SHP77 (cell line): ENCODE data around the gene PALS2.

ENCODE experiments used
- DNase-seq, 2 experiments: peaks; one replicate each; lab custom pipeline; 2025; lab: John Stamatoyannopoulos, UW

Gene PALS2

DNA sequence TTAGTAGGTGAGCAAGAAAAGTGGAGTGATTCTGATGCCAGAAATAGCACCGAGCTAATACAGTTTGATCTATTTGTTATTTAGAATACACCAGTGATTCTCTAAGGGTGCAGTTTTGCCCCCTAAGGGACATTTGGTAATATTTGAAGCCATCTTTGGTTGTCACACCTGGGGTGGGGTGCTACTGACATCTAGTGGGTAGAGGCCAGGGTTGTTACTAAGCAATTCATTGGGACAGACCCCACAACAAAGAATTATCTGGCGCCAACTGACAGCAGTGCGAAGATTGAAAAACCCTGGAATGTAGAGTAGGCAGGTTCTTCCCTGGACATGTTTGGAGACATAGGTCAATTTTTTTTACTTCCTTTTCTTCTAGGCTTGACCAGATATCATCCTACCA lies 14.6 kb downstream of the PALS2 start:
- peak; percentile 44 to 54 for DNase-seq

DNA sequence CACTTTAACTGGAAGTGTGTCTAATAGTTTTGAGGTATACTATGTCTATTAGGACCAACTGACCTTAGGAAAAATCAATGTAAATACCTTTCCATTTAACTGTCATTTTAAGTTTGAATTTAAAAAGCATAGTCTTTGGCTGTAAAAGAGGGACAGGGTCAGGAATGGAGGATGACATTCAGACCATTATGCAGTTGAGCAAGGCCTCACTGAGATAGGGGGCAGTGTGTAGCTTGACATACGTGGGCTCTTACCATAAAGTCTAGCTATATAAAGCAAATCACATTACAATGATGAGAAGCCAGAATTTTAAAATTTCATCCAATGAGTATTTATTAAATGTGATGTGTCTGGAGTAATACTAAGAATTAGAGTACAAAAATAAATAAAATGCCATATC lies 17.9 kb downstream of the PALS2 start:
- DNase-seq: no peak

DNA sequence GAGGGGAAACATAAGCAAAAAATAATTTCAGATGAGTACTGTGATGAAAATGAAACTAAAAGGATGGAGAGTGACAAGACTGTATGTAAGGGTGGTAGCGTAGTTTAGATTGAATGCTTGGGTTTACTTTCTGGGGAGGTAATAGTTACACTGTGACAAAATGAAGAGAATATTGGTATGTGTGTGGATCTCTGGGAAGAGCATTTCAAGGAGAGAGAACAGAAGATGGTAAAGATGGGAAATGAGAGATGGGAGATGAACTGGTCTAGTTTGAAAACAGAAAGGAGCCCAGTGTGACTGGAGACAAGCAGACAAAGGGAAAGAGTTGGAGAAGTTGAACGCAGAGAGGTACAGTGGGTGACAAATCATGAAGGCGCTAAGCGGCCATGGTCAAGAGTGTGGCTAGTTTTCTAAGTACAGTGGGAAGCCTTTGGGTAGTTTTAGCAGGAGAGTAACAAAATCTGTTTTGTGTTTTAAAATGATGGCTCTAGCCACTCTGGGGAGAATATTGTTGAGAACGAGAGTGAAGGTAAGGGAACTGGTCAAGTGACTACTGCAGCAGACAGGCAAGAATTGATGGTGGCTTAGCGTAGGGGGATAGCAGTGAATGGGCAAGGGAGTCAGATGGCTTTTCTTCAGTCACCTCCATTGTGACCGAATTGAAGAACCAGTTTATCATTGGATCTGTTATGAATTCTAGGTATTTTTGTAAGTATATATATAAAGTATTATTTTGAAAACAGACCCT lies 22.6 kb downstream of the PALS2 start:
- no peak for DNase-seq

DNA sequence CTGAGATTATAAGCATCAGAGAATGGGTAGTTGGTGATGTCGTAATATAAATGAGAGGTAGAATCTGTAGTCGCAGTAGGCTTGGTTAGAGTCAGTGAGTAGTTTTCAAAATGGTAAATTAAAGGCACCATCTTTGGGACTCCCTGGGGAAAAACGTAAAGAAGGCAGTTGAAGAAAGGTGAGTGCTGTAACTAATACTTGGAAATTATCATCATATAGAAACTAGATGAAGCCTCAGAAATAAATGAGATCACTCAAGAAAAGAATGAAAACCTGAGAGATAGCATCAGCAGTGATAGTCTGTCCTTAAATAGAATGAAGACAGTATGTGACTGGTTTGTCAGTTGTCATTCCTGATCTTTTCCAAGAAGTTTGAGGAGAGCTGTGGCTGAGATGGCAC lies 23.8 kb downstream of the PALS2 start:
- DNase-seq: no peak

DNA sequence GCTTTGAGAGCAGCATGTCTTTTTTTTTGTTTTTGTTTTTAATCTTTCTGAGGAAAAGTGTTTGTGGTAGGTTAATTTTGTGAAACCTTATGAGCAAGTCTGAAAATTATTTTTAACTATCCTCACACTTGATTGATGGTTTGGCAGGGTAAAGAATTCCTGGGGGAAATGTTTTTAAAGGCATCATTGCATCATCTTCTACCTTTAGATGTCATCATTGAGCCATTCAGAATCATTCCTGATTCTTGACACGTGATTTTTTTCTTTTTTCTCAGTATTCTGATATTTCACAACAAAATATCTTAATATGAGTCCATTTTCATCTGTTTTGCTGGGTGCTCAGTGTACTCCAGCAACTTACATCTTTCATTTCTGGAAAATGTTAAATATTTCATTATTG lies 28.3 kb downstream of the PALS2 start:
- DNase-seq: no peak

DNA sequence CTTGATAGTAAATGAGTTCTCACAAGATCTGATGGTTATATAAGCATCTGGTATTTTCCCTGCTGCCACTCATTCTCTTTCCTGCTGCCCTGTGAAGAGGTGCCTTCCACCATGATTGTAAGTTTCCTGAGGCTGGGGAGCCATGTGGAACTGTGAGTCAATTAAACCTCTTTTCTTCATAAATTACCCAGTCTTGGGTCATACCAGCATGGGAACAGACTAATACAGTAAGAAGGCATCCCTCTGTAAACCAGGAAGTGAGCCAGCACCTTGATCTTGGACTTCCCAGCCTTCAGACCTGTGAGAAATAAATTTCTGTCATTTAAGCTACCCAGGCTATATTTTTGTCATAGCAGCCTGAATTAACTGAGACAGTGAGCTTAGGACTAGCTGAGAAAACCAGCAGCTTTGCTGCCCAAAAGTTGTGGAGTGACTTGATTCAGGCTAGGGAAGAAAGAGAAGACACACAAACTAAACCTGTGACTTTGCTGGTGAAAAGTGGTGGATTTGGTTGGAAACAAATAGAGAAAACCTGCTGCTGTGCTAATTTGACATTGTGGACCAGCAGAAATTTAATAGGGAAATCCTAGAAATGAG lies 29.7 kb downstream of the PALS2 start:
- no peak for DNase-seq

DNA sequence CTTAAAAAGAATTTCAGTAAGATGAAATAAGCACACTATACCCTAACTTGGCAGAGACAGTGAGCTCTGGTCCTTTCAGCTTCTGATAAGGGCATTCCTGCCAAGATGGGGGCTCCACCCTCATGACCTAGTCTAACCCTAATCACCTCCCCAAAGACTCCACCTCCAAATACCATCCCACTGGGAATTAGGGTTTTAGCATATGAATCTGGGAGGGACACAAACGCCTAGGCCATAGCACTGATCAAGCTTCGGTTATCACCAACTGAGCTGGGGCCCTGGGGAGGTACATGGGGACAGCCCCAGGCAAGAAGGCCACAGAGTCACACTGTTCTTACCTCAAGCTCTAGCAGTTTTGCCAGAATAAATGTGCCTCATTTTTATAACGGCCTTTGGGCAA lies 31.4 kb downstream of the PALS2 start:
- DNase-seq: no peak

DNA sequence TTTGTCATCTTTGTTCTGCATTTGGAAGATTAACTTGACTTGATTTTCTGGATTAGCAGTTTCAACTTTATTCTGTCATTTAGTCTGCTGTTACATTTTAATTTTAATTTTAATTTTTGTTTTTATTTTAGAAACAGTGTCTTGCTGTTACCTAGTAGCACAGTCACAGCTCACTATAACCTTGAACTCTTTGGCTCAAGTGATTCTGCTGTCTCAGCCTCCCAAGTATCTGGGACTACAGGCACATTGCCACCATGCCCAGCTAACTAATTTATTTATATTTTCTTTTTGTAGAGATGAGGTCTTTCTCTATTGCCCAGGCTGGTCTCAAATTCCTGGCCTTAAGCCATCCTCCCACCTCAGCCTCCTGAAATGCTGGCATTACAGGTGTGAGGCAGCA lies 35.3 kb downstream of the PALS2 start:
- DNase-seq: no peak

DNA sequence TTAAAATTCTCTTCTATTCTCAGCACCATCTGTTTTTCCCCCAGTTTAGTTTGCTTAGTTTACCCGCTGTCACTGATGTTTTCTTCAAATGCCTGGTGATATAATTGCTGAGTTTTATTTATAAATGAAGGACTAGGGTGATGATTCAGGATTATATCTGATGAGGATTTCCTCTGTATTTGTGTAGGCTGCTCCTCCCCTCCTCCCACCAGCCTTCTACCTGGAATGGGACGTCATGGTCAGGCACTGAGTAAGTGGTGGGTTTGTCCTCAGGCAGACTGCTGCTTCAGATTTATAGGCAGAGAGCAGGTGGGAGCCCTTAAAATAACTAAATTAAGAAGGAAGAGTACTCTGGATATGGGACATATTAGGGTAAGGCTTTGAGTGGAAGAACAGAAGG lies 35.8 kb downstream of the PALS2 start:
- DNase-seq: no peak

DNA sequence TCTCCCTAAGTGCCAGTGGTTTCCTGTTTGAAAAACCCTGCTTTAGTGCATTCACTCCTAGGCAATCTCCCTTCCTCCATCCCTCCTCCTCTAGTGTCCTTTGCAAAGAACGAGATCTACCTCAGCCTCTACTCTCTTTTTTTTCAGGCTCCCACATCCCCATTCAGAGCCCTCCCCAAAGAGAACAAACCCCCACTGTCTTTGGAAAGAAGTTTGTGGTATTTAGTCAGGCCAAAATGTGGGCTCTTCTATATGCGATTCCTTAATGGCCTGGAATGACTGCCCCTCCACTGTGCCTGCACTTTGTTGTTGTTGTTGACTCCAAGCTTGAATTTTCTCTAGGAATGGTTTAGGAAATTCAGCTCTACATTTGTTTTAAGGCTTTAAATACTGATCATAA lies 36.3 kb downstream of the PALS2 start:
- no peak for DNase-seq

DNA sequence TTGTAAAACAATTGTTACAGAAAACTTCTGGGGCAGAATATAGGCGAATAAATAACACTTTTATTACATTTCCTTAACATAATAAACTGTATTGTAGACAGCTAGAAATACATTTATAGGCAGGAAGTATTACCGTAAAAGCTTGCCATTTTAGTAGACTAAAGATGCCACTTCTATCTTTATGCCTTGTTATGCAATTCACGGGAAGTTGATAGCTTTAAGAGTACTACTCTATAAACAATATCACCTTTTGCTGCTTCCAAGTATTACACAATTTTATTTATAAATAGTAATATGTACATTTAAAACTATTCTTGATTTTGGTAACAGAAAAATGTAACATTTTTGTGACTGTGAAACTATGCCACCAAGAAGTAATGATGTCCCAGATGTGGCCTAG lies 37.9 kb downstream of the PALS2 start:
- no peak for DNase-seq

DNA sequence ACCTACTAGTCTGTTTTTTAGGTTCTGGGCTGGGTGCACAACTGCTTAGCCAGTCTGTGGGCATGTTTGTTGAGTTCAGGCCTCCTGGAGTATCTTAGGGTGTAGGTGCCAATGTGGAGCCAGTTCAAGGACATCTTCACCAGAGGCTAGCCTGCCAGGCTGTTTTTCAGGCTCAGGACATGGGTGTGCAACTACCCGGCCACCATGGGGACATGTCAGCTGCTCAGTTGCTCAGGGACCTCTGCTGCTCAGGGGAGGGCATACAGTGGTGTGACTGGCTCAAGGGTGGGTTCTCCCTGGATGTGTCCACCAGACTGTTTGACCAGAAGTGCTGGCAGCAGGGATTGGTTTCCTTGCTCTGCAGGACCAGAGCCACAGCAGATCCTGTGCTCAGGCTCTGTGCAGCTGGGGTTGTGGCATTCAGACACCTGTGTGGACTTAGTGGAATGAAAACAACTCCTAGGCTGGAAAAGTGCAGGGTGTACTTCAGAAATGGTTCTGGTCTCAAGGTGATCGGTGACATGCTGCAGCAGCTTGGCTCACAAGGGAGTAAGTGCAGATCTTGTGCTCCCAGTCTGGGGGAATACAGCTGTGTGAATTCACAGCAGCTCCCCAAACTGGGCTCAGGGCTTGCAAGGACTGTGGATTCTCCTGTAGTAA lies 44.8 kb downstream of the PALS2 start:
- no peak for DNase-seq

DNA sequence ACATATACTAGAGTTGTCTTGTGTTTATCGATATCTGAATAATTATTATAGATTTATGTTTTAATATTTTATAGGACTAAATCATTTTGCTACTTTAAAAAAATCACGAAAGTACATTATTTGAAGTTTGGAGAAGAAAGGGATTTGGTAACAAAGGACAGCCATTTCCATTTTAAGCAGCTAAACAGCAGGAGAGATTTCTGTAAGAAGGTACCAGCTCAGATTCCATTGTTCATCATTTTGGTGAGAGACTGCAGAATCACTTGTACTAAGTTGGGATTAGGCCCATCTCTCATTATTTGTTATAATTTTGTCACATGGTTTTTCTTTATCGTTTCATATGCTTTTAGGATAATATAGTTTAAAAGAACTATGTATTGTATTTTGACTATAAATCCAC lies 46.7 kb downstream of the PALS2 start:
- no peak for DNase-seq

DNA sequence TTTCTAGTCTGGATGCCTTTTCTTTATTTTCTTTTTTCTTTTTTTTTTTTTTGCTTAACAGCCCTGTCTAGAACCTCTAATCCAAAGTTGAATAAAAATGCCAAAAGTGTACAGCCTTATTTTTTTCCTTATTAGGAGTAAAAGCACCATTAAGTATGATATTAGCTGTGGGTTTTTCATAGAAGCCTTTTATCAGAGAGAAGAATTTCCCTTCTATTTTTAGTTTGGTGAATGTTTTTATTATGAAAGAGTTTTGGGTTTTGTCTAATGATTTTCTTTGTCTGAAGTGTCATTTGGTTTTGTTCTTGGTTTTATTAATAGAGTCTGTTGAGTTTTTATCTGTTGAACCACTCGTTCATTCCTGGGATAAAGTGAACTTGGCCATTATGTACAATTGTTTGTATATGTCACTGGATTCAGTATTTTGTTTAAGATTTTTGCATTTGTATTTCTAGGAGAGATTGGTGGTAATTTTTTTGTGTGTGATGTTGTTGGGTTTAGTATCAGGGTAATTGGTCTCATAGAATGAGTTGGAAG lies 49.5 kb downstream of the PALS2 start:
- DNase-seq: no peak
